ENCODE results near the gene PTPRZ1. TPM values are rescaled to one million over a fixed set of nuclear protein-coding genes. Genes with fewer than 3 reads are reported as not detected.

The PTPRZ1 gene
- total RNA-seq, 1 donor from 2014 or later: 8.1 TPM

DNA sequence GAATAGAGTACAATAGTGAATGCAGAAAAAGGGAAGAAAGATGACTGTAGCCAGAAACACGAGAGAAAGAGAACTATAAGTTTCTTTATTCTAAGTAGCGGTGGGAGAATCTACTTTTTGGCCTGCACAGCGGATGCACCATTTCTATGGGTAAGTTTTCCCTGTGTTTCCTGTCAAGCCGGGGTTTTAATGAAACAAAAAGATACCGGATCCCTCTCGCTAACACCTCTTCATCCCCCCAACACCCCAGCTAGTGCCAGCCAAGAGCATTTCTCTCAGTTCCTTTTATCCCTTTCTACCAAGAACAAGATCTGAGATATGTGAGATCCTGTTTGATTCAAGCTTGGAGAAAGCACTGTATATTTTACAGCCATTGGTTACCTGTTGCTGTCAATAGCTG is 14.7 kb downstream of the PTPRZ1 start:
- Histone ChIP-seq H3K27me3 (no peaks in the 10 kb centered on the region), H3K36me3 (no peaks in the 10 kb centered on the region), H3K9me3 (no peaks in the 10 kb centered on the region), H3K4me3 (no peak overlapping the region), H3K4me1 (no peaks in the 10 kb centered on the region), H3K27ac (no peak overlapping the region)
- DNase-seq (ENCODE audit: extremely low spot score in 2 of 2): no peak
- no peak for TF ChIP-seq POLR2A (IDR thresholded peaks at IDR 0.05)
- TF ChIP-seq, protein P1, sequence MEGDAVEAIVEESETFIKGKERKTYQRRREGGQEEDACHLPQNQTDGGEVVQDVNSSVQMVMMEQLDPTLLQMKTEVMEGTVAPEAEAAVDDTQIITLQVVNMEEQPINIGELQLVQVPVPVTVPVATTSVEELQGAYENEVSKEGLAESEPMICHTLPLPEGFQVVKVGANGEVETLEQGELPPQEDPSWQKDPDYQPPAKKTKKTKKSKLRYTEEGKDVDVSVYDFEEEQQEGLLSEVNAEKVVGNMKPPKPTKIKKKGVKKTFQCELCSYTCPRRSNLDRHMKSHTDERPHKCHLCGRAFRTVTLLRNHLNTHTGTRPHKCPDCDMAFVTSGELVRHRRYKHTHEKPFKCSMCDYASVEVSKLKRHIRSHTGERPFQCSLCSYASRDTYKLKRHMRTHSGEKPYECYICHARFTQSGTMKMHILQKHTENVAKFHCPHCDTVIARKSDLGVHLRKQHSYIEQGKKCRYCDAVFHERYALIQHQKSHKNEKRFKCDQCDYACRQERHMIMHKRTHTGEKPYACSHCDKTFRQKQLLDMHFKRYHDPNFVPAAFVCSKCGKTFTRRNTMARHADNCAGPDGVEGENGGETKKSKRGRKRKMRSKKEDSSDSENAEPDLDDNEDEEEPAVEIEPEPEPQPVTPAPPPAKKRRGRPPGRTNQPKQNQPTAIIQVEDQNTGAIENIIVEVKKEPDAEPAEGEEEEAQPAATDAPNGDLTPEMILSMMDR (IDR thresholded peaks at IDR 0.05): no peak
- TF ChIP-seq POLR2AphosphoS5 (IDR thresholded peaks at IDR 0.05; ENCODE audit: insufficient read depth in 1 of 2, low read depth in 1 of 2): no peak
- intact Hi-C loops (cut with DNase I): no loop called here

GRCh38 chr7:121890833-121891232 is 17.9 kb downstream of the PTPRZ1 start:
- Histone ChIP-seq H3K9me3 (no peaks in the 10 kb centered on the region), H3K4me3 (no peak overlapping the region), H3K27ac (no peak overlapping the region), H3K27me3 (no peaks in the 10 kb centered on the region), H3K4me1 (no peaks in the 10 kb centered on the region), H3K36me3 (no peaks in the 10 kb centered on the region)
- intact Hi-C loops (cut with DNase I): no loop called here
- TF ChIP-seq, protein P1 (IDR thresholded peaks at IDR 0.05): no peak
- TF ChIP-seq POLR2AphosphoS5 (IDR thresholded peaks at IDR 0.05; ENCODE audit: insufficient read depth in 1 of 2, low read depth in 1 of 2) (no peak), POLR2A (IDR thresholded peaks at IDR 0.05) (no peak)
- DNase-seq (ENCODE audit: extremely low spot score in 2 of 2): no peak

- intact Hi-C loops (cut with DNase I): no loop called here
- no peaks in the 10 kb centered on the region for H3K27me3 ChIP-seq
- H3K27ac ChIP-seq: no peak overlapping the region
- no peaks in the 10 kb centered on the region for H3K4me1 ChIP-seq
- H3K36me3 ChIP-seq: no peaks in the 10 kb centered on the region
- no peak for DNase-seq (ENCODE audit: extremely low spot score in 2 of 2)
- no peak overlapping the region for H3K4me3 ChIP-seq
- H3K9me3 ChIP-seq: no peaks in the 10 kb centered on the region
- TF ChIP-seq, protein P1 (IDR thresholded peaks at IDR 0.05): no peak
- no peak for TF ChIP-seq POLR2A (IDR thresholded peaks at IDR 0.05)
- TF ChIP-seq POLR2AphosphoS5 (IDR thresholded peaks at IDR 0.05; ENCODE audit: insufficient read depth in 1 of 2, low read depth in 1 of 2): no peak
Observed at GRCh38 chr7:121891731-121892130, 18.8 kb downstream of the PTPRZ1 start.

DNA sequence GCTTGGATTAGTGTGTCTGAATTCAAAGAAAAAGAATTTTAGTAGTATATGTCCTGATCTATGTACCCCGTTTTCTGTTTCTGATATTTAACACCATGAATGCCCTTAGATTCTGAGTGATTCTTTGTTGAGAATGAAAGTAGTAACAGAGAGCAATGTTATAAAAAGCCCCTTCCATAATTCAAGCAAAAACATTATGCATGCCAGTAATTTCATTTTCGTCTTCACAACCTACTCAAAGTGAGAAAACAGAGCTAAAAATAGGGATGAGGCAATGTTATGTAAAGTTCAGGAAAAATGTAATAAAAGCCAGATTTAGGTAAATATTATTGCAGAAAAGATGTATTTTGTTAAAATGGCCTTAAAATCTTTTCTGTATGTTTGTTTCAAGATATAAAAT is 28.1 kb downstream of the PTPRZ1 start:
- Histone ChIP-seq H3K27me3 (no peaks in the 10 kb centered on the region), H3K9me3 (no peaks in the 10 kb centered on the region), H3K4me1 (no peaks in the 10 kb centered on the region), H3K4me3 (no peak overlapping the region), H3K27ac (no peak overlapping the region), H3K36me3 (no peaks in the 10 kb centered on the region)
- intact Hi-C loops (cut with DNase I): no loop called here
- TF ChIP-seq POLR2AphosphoS5 (IDR thresholded peaks at IDR 0.05; ENCODE audit: insufficient read depth in 1 of 2, low read depth in 1 of 2): no peak
- TF ChIP-seq POLR2A (IDR thresholded peaks at IDR 0.05): no peak
- TF ChIP-seq, protein P1 (IDR thresholded peaks at IDR 0.05): no peak
- DNase-seq (ENCODE audit: extremely low spot score in 2 of 2): no peak

DNA sequence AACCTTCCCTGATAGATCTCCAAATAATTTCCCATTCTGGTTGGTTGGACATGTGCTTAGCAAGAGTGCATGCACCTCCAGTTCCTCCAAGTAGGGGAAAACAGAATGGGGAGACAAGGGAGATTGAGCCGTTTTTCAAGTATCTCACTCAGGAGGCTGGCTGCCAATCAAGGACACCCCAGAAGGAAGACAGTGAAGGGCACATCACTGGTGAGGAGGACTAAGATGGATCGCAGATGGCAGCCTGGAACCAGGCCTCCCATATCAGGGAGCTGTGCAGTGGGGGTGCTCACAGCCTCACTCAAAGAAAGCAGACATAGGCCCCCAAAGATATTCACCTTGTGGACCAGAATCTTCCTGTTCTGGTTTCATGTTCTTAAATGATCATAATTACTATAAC is 31.2 kb downstream of the PTPRZ1 start:
- DNase-seq (ENCODE audit: extremely low spot score in 2 of 2): no peak
- Histone ChIP-seq H3K27ac (no peak overlapping the region), H3K36me3 (no peaks in the 10 kb centered on the region), H3K27me3 (no peaks in the 10 kb centered on the region), H3K4me1 (no peaks in the 10 kb centered on the region), H3K4me3 (no peak overlapping the region), H3K9me3 (no peaks in the 10 kb centered on the region)
- intact Hi-C loops (cut with DNase I): no loop called here
- TF ChIP-seq POLR2AphosphoS5 (IDR thresholded peaks at IDR 0.05; ENCODE audit: insufficient read depth in 1 of 2, low read depth in 1 of 2): no peak
- TF ChIP-seq, protein P1 (IDR thresholded peaks at IDR 0.05): no peak
- no peak for TF ChIP-seq POLR2A (IDR thresholded peaks at IDR 0.05)

Measured in vagina (tissue), 2 donors.